Measurements from ENCODE around the gene ROR2. TPM values are rescaled to one million over a fixed set of nuclear protein-coding genes. Genes with fewer than 3 reads are reported as not detected.

Gene ROR2
- total and polyA plus RNA-seq, 2 of the 8 experiments (the other 6 are each of a cell fraction or from before 2014, with no cell fraction given): 2.7 to 4.3 TPM

DNA sequence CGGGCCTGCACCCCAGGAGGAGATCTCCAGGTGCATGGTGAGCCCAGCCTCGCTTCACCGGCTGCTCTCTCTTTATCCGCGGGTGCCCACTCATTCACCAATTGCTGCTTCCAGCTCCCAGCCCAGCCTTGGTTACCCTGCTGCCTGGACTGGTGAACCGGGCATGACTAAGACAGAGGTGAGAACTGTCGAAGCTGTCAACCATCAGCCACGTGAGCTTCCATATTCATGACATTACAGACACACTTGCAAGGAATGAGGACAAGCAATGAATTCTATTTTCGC lies 220.5 kb downstream of the ROR2 start:
- no peak for DNase-seq (ENCODE audit: low read depth in 1 of 2, low spot score in 2 of 2)
- no peaks in the 10 kb centered on the region for H3K23me2 ChIP-seq (ENCODE audit: low read depth, low read length)
- no peak overlapping the region for H3K23ac ChIP-seq (ENCODE audit: insufficient read length)
- no peaks in the 10 kb centered on the region; a peak in 1 of 7 replicates for H3K4me1 ChIP-seq (replicated peaks in 1 of 4; ENCODE audit: control insufficient read depth in 3 of 4, insufficient read depth in 4 of 4, low read length in 3 of 4)
- H4K20me1 ChIP-seq (replicated peaks in 1 of 2; ENCODE audit: control insufficient read depth in 1 of 2, insufficient read depth in 2 of 2, low read length in 2 of 2): no peaks in the 10 kb centered on the region
- H2AFZ ChIP-seq (ENCODE audit: low read length): no peak overlapping the region
- no peak for FAIRE-seq
- no peak overlapping the region for H3K27ac ChIP-seq (ENCODE audit: low read depth, low read length)
- H3K9ac ChIP-seq (replicated peaks in 1 of 4; ENCODE audit: extremely low read depth in 1 of 4, low read depth in 3 of 4, low read length in 3 of 4): no peak overlapping the region
- H3K36me3 ChIP-seq (ENCODE audit: control insufficient read depth in 2 of 4, insufficient read depth in 4 of 4, low read length in 3 of 4): no peaks in the 10 kb centered on the region; a peak in 1 of 8 replicates
- H3K79me1 ChIP-seq (ENCODE audit: low read depth, low read length): no peaks in the 10 kb centered on the region; the same call in 1 of the 2 replicates
- H4K91ac ChIP-seq (replicated peaks; ENCODE audit: insufficient read length, low read length): no peak overlapping the region
- H3K27me3 ChIP-seq (replicated peaks in 1 of 4; ENCODE audit: control insufficient read depth in 3 of 4, extremely low read depth in 1 of 4, insufficient read depth in 3 of 4, low read length in 3 of 4): no peaks in the 10 kb centered on the region
- H2BK5ac ChIP-seq (ENCODE audit: low read depth, low read length): no peak overlapping the region
- 89% methylated on average over 8 of the region's 9 CpGs; no CpG with 5 or more reads in 1 of the 2 experiments for WGBS, 2 experiments (ENCODE audit: extremely low coverage in 1 of 2, insufficient coverage in 1 of 2, insufficient read length in 1 of 2, insufficient replicate concordance in 2 of 2, low coverage in 1 of 2, low lambda C conversion rate in 2 of 2, missing lambda C conversion rate in 1 of 2)
- POLR2A ChIA-PET (ENCODE audit: partially characterized antibody): no interaction called here
- H3K14ac ChIP-seq (ENCODE audit: insufficient read length): no peak overlapping the region
- no peak overlapping the region for H3K4ac ChIP-seq (replicated peaks; ENCODE audit: insufficient read length, low read depth, low read length)
- H3K79me2 ChIP-seq (ENCODE audit: control insufficient read depth in 1 of 2, insufficient read depth in 2 of 2, low read length in 2 of 2): no peaks in the 10 kb centered on the region
- CTCF ChIA-PET (ENCODE audit: partially characterized antibody): interaction anchor here (0.6 to 5.4 kb wide), 6 partner anchors 11 to 213 kb away, joined by 3 to 20 read pairs (median 6); no protein-coding TSS in a partner anchor
- H3K56ac ChIP-seq (replicated peaks; ENCODE audit: insufficient read length, low read depth, low read length): no peak overlapping the region
- H3K4me3 ChIP-seq (ENCODE audit: extremely low read depth in 1 of 4, insufficient read depth in 2 of 4, low read depth in 3 of 4, low read length in 4 of 4): no peak overlapping the region
- no peaks in the 10 kb centered on the region; a peak in 1 of 4 replicates for H3K9me3 ChIP-seq (ENCODE audit: insufficient read depth in 2 of 2, low read depth in 1 of 2, low read length in 1 of 2)
- no peak overlapping the region for H2BK120ac ChIP-seq (replicated peaks; ENCODE audit: low read depth, low read length)
- no peak overlapping the region for H4K8ac ChIP-seq (ENCODE audit: extremely low read depth, insufficient read depth, low read length)
- no peak overlapping the region for H4K5ac ChIP-seq (ENCODE audit: insufficient read length, low read depth, low read length)
- H2BK12ac ChIP-seq (ENCODE audit: low read depth, low read length): no peak overlapping the region
- no peak overlapping the region for H2BK15ac ChIP-seq (ENCODE audit: low read length)
- no peak overlapping the region for H2BK20ac ChIP-seq (ENCODE audit: low read length)
- no peak overlapping the region for H2AK5ac ChIP-seq (ENCODE audit: low read depth, low read length)
- no peak overlapping the region for H3K4me2 ChIP-seq (ENCODE audit: insufficient read depth in 1 of 2, low read depth in 2 of 2, low read length in 2 of 2)
- no peak overlapping the region for H3K18ac ChIP-seq (ENCODE audit: extremely low read depth, low read length)
- TF ChIP-seq, protein P1, sequence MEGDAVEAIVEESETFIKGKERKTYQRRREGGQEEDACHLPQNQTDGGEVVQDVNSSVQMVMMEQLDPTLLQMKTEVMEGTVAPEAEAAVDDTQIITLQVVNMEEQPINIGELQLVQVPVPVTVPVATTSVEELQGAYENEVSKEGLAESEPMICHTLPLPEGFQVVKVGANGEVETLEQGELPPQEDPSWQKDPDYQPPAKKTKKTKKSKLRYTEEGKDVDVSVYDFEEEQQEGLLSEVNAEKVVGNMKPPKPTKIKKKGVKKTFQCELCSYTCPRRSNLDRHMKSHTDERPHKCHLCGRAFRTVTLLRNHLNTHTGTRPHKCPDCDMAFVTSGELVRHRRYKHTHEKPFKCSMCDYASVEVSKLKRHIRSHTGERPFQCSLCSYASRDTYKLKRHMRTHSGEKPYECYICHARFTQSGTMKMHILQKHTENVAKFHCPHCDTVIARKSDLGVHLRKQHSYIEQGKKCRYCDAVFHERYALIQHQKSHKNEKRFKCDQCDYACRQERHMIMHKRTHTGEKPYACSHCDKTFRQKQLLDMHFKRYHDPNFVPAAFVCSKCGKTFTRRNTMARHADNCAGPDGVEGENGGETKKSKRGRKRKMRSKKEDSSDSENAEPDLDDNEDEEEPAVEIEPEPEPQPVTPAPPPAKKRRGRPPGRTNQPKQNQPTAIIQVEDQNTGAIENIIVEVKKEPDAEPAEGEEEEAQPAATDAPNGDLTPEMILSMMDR (IDR thresholded peaks at IDR 0.05; ENCODE audit: control extremely low read depth in 1 of 3, insufficient read depth in 1 of 3, low read depth in 1 of 3, low read length in 3 of 3): no peak
- TF ChIP-seq, protein P2, sequence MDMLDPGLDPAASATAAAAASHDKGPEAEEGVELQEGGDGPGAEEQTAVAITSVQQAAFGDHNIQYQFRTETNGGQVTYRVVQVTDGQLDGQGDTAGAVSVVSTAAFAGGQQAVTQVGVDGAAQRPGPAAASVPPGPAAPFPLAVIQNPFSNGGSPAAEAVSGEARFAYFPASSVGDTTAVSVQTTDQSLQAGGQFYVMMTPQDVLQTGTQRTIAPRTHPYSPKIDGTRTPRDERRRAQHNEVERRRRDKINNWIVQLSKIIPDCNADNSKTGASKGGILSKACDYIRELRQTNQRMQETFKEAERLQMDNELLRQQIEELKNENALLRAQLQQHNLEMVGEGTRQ (IDR thresholded peaks at IDR 0.05; ENCODE audit: low read length): no peak
- TF ChIP-seq TAF1 (IDR thresholded peaks at IDR 0.05; ENCODE audit: low read depth, low read length) (no peak), CEBPB (IDR thresholded peaks at IDR 0.05; ENCODE audit: low read depth, low read length) (no peak), HDAC6 (IDR thresholded peaks at IDR 0.05; ENCODE audit: low read depth, low read length) (no peak), SP1 (IDR thresholded peaks at IDR 0.05; ENCODE audit: low read depth, low read length) (no peak)

All from H1 (cell line).